ENCODE data around the gene CEP350.

Gene CEP350

DNA sequence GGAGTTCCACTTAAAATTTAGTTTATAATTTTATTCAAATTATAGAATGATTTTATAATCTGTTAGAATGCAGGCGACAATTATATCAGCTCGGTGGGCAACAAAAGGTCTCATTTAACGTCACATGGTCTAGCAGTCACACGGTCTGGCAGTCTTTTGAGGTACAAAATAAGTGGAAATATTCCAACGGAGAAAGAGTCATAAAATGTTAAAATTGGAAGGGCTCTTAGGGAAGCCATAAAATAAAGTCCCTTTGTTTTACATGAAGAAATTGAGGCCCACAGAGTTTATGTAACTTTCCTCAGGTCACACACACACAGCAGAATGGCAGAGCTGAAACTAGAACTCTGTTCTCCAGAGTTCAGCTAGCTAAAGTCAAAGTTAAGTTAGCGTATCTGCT is 115.7 kb downstream of the CEP350 start:
- Histone ChIP-seq H3K4me3 (ENCODE audit: control insufficient read depth in 1 of 7, extremely low read depth in 1 of 7, insufficient read depth in 4 of 7, low read depth in 2 of 7, low read length in 6 of 7) (no peak overlapping the region), H3K36me3 (ENCODE audit: control insufficient read depth in 4 of 4, insufficient read depth in 4 of 4, low read length in 3 of 4) (peaks cover 9 to 71% (median 27%) of the 10 kb centered on the region in 4 experiments), H3K9me3 (ENCODE audit: control extremely low read depth in 1 of 5, control insufficient read depth in 4 of 5, insufficient read depth in 2 of 5, low read depth in 1 of 5, low read length in 4 of 5) (no peaks in the 10 kb centered on the region), H3K27me3 (replicated peaks in 2 of 5; ENCODE audit: control insufficient read depth in 4 of 5, insufficient read depth in 5 of 5, low read length in 4 of 5) (no peaks in the 10 kb centered on the region), H3K27ac (ENCODE audit: insufficient read depth in 1 of 2, low read depth in 1 of 2, low read length in 2 of 2, poor library complexity in 1 of 2, severe bottlenecking in 2 of 2) (no peak overlapping the region), H3K4me1 (ENCODE audit: control extremely low read depth in 1 of 4, control insufficient read depth in 4 of 4, insufficient read depth in 4 of 4, low read length in 3 of 4) (no peaks in the 10 kb centered on the region)
- ChIA-PET POLR2A (no interaction called here), CTCF (interaction anchor here (1.0 kb wide), 1 partner anchor 164 kb away, joined by 3 read pairs; no protein-coding TSS in a partner anchor)
- no peak for DNase-seq
- WGBS (ENCODE audit: insufficient coverage), result 100% methylated on average over 5 of the region's 6 CpGs

DNA sequence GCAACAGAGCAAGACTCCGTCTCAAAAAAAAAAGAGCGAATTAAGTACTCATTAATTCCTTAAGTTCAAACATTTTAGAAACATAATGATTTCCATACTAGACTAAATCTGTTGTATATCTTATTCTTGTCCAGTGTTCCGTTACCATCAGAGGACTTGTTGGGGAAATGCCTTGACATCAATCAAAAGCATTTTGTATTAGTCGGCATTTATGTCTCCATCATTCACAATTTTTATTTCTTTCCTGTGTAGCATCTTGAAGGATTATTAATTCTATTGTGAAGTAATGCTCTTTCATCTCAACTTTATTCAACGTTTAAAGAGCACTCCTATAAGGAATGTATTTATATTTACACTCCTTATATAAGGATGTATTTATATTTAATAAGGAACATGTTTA is 117.1 kb downstream of the CEP350 start:
- Histone ChIP-seq H3K27me3 (replicated peaks in 2 of 5; ENCODE audit: control insufficient read depth in 4 of 5, insufficient read depth in 5 of 5, low read length in 4 of 5) (no peaks in the 10 kb centered on the region), H3K4me3 (ENCODE audit: control insufficient read depth in 1 of 7, extremely low read depth in 1 of 7, insufficient read depth in 4 of 7, low read depth in 2 of 7, low read length in 6 of 7) (no peak overlapping the region), H3K36me3 (ENCODE audit: control insufficient read depth in 4 of 4, insufficient read depth in 4 of 4, low read length in 3 of 4) (peaks cover 11 to 71% (median 32%) of the 10 kb centered on the region in 4 experiments), H3K9me3 (ENCODE audit: control extremely low read depth in 1 of 5, control insufficient read depth in 4 of 5, insufficient read depth in 2 of 5, low read depth in 1 of 5, low read length in 4 of 5) (no peaks in the 10 kb centered on the region), H3K27ac (ENCODE audit: insufficient read depth in 1 of 2, low read depth in 1 of 2, low read length in 2 of 2, poor library complexity in 1 of 2, severe bottlenecking in 2 of 2) (no peak overlapping the region), H3K4me1 (ENCODE audit: control extremely low read depth in 1 of 4, control insufficient read depth in 4 of 4, insufficient read depth in 4 of 4, low read length in 3 of 4) (no peaks in the 10 kb centered on the region)
- no peak for DNase-seq
- WGBS (ENCODE audit: insufficient coverage), result no CpG with 5 or more reads among the region's 5 CpGs
- CTCF ChIA-PET, result no interaction called here
- POLR2A ChIA-PET, result no interaction called here

DNA sequence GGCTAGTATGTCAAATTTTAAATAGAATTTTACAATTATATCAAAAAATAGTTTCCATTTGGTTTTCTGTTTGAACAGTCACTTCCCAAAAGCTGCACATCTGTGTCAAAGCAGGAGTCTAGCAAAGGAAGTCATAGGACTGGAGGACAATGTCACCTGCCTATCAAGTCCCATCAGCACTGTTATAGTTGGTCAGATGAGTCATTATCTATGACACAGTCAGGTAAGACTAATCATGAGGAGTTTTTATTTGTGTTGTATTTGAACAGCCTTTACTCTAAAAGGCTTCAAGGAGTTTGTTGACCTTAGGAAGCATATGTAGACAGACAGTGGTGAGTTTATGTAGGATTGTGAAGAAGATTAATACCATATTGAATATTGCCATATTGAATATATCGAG is 125.8 kb downstream of the CEP350 start:
- Histone ChIP-seq H3K4me1 (ENCODE audit: control extremely low read depth in 1 of 4, control insufficient read depth in 4 of 4, insufficient read depth in 4 of 4, low read length in 3 of 4) (no peaks in the 10 kb centered on the region), H3K27ac (ENCODE audit: insufficient read depth in 1 of 2, low read depth in 1 of 2, low read length in 2 of 2, poor library complexity in 1 of 2, severe bottlenecking in 2 of 2) (no peak overlapping the region), H3K36me3 (ENCODE audit: control insufficient read depth in 4 of 4, insufficient read depth in 4 of 4, low read length in 3 of 4) (peaks cover 21 to 52% (median 33%) of the 10 kb centered on the region in 4 experiments), H3K4me3 (ENCODE audit: control insufficient read depth in 1 of 7, extremely low read depth in 1 of 7, insufficient read depth in 4 of 7, low read depth in 2 of 7, low read length in 6 of 7) (no peak overlapping the region), H3K27me3 (replicated peaks in 2 of 5; ENCODE audit: control insufficient read depth in 4 of 5, insufficient read depth in 5 of 5, low read length in 4 of 5) (no peaks in the 10 kb centered on the region), H3K9me3 (ENCODE audit: control extremely low read depth in 1 of 5, control insufficient read depth in 4 of 5, insufficient read depth in 2 of 5, low read depth in 1 of 5, low read length in 4 of 5) (no peaks in the 10 kb centered on the region)
- DNase-seq, result no peak
- ChIA-PET CTCF (no interaction called here), POLR2A (no interaction called here)
- WGBS (ENCODE audit: insufficient coverage), result no CpG with 5 or more reads among the region's 1 CpG

DNA sequence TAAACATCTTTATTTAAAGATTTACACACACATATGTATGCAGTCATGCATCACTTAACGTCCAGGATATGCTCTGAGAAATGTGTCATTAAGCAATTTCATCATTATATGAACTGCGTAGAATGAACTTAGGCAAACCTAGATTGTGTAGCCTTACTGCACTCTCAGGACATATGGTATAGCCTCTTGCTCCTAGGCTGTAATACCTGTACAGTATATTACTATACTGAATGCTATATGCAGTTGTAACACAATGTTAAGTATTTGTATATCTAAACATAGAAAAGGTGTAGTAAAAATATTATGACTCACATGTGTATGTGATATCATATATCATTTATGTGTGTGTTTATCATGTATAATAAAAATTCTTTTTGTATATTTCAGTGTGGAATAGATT is 126.9 kb downstream of the CEP350 start:
- H3K27ac ChIP-seq (ENCODE audit: insufficient read depth in 1 of 2, low read depth in 1 of 2, low read length in 2 of 2, poor library complexity in 1 of 2, severe bottlenecking in 2 of 2), result no peak overlapping the region
- ChIA-PET CTCF (no interaction called here), POLR2A (no interaction called here)

DNA sequence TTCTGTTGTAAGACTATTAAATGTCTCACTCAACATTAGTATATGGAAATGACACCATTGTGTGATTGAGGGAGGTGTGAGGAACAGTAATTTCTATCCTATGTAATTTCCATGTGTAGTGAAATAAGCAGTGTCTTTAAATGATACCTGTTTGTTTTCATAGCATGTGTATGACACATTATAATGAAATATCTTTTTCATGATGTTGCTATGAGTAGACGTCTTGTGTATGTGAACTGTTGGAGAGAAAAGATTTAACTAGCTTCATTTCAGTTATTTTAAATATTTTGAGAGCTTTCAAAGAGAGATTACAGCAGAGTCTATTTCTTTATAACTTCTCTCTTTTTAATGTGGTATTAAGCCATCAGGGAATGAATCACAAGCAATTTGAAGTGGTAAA is 128.6 kb downstream of the CEP350 start:
- no peaks in the 10 kb centered on the region for H3K27me3 ChIP-seq (replicated peaks in 2 of 5; ENCODE audit: control insufficient read depth in 4 of 5, insufficient read depth in 5 of 5, low read length in 4 of 5)
- H3K4me3 ChIP-seq (ENCODE audit: control insufficient read depth in 1 of 7, extremely low read depth in 1 of 7, insufficient read depth in 4 of 7, low read depth in 2 of 7, low read length in 6 of 7), result no peak overlapping the region
- H3K9me3 ChIP-seq (ENCODE audit: control extremely low read depth in 1 of 5, control insufficient read depth in 4 of 5, insufficient read depth in 2 of 5, low read depth in 1 of 5, low read length in 4 of 5), result no peaks in the 10 kb centered on the region
- H3K27ac ChIP-seq (ENCODE audit: insufficient read depth in 1 of 2, low read depth in 1 of 2, low read length in 2 of 2, poor library complexity in 1 of 2, severe bottlenecking in 2 of 2), result no peak overlapping the region
- no peaks in the 10 kb centered on the region for H3K4me1 ChIP-seq (ENCODE audit: control extremely low read depth in 1 of 4, control insufficient read depth in 4 of 4, insufficient read depth in 4 of 4, low read length in 3 of 4)
- no peak for DNase-seq
- WGBS (ENCODE audit: insufficient coverage), result no CpG with 5 or more reads among the region's 1 CpG
- ChIA-PET CTCF (interaction anchor here (0.6 to 1.1 kb wide), 2 partner anchors 14 to 110 kb away, joined by 3 to 4 read pairs; no protein-coding TSS in a partner anchor), POLR2A (no interaction called here)
- H3K36me3 ChIP-seq (ENCODE audit: control insufficient read depth in 4 of 4, insufficient read depth in 4 of 4, low read length in 3 of 4), result peaks cover 15 to 52% (median 24%) of the 10 kb centered on the region in 4 experiments

More for the DNA sequence above, 126.9 kb downstream of the CEP350 start:
- no peaks in the 10 kb centered on the region for H3K4me1 ChIP-seq (ENCODE audit: control extremely low read depth in 1 of 4, control insufficient read depth in 4 of 4, insufficient read depth in 4 of 4, low read length in 3 of 4)
- no peak for DNase-seq
- H3K9me3 ChIP-seq (ENCODE audit: control extremely low read depth in 1 of 5, control insufficient read depth in 4 of 5, insufficient read depth in 2 of 5, low read depth in 1 of 5, low read length in 4 of 5), result no peaks in the 10 kb centered on the region
- H3K4me3 ChIP-seq (ENCODE audit: control insufficient read depth in 1 of 7, extremely low read depth in 1 of 7, insufficient read depth in 4 of 7, low read depth in 2 of 7, low read length in 6 of 7), result no peak overlapping the region
- no peaks in the 10 kb centered on the region for H3K27me3 ChIP-seq (replicated peaks in 2 of 5; ENCODE audit: control insufficient read depth in 4 of 5, insufficient read depth in 5 of 5, low read length in 4 of 5)
- peaks cover 20 to 51% (median 33%) of the 10 kb centered on the region in 4 experiments for H3K36me3 ChIP-seq (ENCODE audit: control insufficient read depth in 4 of 4, insufficient read depth in 4 of 4, low read length in 3 of 4)
- WGBS (ENCODE audit: insufficient coverage), result 92% methylated on average over 2 of the region's 2 CpGs

DNA sequence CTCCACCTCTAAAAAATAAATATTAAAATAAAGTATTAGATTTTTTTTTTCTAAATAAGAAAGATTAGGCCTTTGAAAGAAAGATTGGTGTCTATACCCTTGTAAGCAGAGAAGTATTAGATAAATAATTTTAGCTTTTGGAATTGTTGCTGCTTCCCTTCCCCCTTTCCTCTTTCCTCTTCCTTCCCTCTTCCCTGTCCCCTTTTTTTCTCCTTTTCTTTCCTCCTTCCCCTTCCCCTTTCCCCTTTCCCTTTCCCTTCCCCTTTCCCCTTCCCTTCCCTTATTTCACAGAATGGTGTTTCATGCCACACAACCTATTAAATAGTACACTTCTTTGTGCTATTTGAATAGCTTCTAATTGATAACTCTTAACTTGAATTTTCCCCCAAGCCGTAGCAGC is 130.3 kb downstream of the CEP350 start:
- CTCF ChIA-PET, result interaction anchor here (1.0 to 1.7 kb wide), 4 partner anchors 10 to 94 kb away, joined by 3 to 5 read pairs (median 4); no protein-coding TSS in a partner anchor
- WGBS (ENCODE audit: insufficient coverage), result 100% methylated on average over 1 of the region's 1 CpG
- H3K9me3 ChIP-seq (ENCODE audit: control extremely low read depth in 1 of 5, control insufficient read depth in 4 of 5, insufficient read depth in 2 of 5, low read depth in 1 of 5, low read length in 4 of 5), result no peaks in the 10 kb centered on the region
- H3K27ac ChIP-seq (ENCODE audit: insufficient read depth in 1 of 2, low read depth in 1 of 2, low read length in 2 of 2, poor library complexity in 1 of 2, severe bottlenecking in 2 of 2), result no peak overlapping the region
- peaks cover 16 to 60% (median 24%) of the 10 kb centered on the region in 4 experiments for H3K36me3 ChIP-seq (ENCODE audit: control insufficient read depth in 4 of 4, insufficient read depth in 4 of 4, low read length in 3 of 4)
- H3K4me3 ChIP-seq (ENCODE audit: control insufficient read depth in 1 of 7, extremely low read depth in 1 of 7, insufficient read depth in 4 of 7, low read depth in 2 of 7, low read length in 6 of 7), result no peak overlapping the region
- no peak for DNase-seq
- H3K27me3 ChIP-seq (replicated peaks in 2 of 5; ENCODE audit: control insufficient read depth in 4 of 5, insufficient read depth in 5 of 5, low read length in 4 of 5), result no peaks in the 10 kb centered on the region
- H3K4me1 ChIP-seq (ENCODE audit: control extremely low read depth in 1 of 4, control insufficient read depth in 4 of 4, insufficient read depth in 4 of 4, low read length in 3 of 4), result no peaks in the 10 kb centered on the region
- POLR2A ChIA-PET, result interaction anchor here (0.6 kb wide), 1 partner anchor 186 kb away, joined by 3 read pairs; no protein-coding TSS in a partner anchor

DNA sequence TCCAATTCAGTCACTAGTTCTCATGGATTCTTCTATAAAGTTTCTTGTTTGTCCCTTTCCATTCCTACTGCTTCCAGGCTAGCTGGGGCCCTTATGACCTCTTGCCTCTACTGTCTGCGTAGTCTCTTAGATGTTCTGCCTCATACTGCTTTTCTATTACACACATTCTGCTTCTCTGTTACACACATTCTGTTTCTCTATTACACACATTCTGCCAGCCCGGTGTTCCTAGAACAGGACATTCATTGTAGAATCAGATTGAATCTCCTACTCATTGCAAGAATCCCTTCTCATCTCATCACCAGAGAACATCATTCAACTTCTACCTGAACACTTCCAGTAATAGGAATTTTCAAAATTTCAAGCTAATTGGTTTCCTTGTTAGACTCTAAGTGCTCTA is 130.7 kb downstream of the CEP350 start:
- no peak overlapping the region for H3K27ac ChIP-seq (ENCODE audit: insufficient read depth in 1 of 2, low read depth in 1 of 2, low read length in 2 of 2, poor library complexity in 1 of 2, severe bottlenecking in 2 of 2)
- no peak overlapping the region for H3K4me3 ChIP-seq (ENCODE audit: control insufficient read depth in 1 of 7, extremely low read depth in 1 of 7, insufficient read depth in 4 of 7, low read depth in 2 of 7, low read length in 6 of 7)
- H3K36me3 ChIP-seq (ENCODE audit: control insufficient read depth in 4 of 4, insufficient read depth in 4 of 4, low read length in 3 of 4), result peaks cover 16 to 59% (median 26%) of the 10 kb centered on the region in 4 experiments
- DNase-seq, result no peak
- H3K9me3 ChIP-seq (ENCODE audit: control extremely low read depth in 1 of 5, control insufficient read depth in 4 of 5, insufficient read depth in 2 of 5, low read depth in 1 of 5, low read length in 4 of 5), result no peaks in the 10 kb centered on the region
- WGBS (ENCODE audit: insufficient coverage), result 100% methylated on average over 2 of the region's 2 CpGs
- ChIA-PET CTCF (interaction anchor here (1.0 to 1.7 kb wide), 5 partner anchors 9 to 93 kb away, joined by 3 to 5 read pairs (median 4); no protein-coding TSS in a partner anchor), POLR2A (interaction anchor here (0.6 kb wide), 2 partner anchors 17 to 187 kb away, joined by 3 read pairs; no protein-coding TSS in a partner anchor)
- H3K4me1 ChIP-seq (ENCODE audit: control extremely low read depth in 1 of 4, control insufficient read depth in 4 of 4, insufficient read depth in 4 of 4, low read length in 3 of 4), result no peaks in the 10 kb centered on the region
- no peaks in the 10 kb centered on the region for H3K27me3 ChIP-seq (replicated peaks in 2 of 5; ENCODE audit: control insufficient read depth in 4 of 5, insufficient read depth in 5 of 5, low read length in 4 of 5)

All from common myeloid progenitor, CD34-positive (primary cell).